Measurements from ENCODE around the gene UFSP1. TPM values are rescaled to one million over a fixed set of nuclear protein-coding genes. Genes with fewer than 3 reads are reported as not detected.

Gene UFSP1
- polyA plus RNA-seq, 6 donors from 2014 or later, result 0.34 to 2.5 (median 1.7) TPM; not detected in 1

DNA sequence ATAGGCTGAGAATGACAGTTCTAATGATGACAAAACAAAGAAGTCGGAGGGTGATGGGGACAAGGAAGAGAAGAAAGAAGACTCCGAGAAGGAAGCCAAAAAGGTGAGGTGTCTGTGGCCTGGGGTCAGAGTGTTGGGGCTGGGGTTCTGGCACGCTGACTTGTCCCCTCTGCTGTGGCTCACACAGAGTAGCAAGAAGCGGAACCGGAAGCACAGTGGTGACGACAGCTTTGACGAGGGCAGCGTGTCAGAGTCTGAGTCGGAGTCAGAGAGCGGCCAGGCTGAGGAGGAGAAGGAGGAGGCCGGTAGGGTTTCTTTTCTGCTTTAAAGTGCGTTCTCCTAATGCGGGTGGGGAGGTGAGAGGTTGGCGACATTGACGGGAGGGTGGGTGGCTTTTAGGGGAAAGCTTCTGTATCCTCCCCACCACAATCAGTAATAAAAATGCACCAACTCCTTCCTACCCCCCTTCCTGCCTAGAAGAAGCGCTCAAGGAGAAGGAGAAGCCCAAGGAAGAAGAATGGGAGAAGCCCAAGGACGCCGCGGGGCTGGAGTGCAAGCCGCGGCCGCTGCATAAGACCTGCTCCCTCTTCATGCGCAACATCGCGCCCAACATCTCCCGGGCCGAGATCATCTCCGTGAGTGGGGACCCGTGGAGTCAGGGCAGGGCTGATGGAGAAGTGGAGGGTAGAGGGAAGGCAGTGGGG, 4.6 kb downstream of the UFSP1 start:
- peak overlapping the region in 3 of 8 donors; percentile 37 to 70 (median 38) for H3K4me3 Mint-ChIP-seq
- peaks cover 16 to 65% of the 10 kb centered on the region in 2 donors for H3K36me3 Mint-ChIP-seq
- no peak for DNase-seq
- H3K9me3 Mint-ChIP-seq, result peaks cover 0 to 2% (median 0%) of the 10 kb centered on the region in 7 donors
- no peaks in the 10 kb centered on the region for H3K27me3 Mint-ChIP-seq
- ATAC-seq (ENCODE audit: low read depth in 2 of 2), result no peak
- peaks cover 53 to 69% (median 62%) of the 10 kb centered on the region in 3 donors for H3K4me1 Mint-ChIP-seq
- peak overlapping the region in 1 of 6 donors; percentile 88 for H3K27ac Mint-ChIP-seq

DNA sequence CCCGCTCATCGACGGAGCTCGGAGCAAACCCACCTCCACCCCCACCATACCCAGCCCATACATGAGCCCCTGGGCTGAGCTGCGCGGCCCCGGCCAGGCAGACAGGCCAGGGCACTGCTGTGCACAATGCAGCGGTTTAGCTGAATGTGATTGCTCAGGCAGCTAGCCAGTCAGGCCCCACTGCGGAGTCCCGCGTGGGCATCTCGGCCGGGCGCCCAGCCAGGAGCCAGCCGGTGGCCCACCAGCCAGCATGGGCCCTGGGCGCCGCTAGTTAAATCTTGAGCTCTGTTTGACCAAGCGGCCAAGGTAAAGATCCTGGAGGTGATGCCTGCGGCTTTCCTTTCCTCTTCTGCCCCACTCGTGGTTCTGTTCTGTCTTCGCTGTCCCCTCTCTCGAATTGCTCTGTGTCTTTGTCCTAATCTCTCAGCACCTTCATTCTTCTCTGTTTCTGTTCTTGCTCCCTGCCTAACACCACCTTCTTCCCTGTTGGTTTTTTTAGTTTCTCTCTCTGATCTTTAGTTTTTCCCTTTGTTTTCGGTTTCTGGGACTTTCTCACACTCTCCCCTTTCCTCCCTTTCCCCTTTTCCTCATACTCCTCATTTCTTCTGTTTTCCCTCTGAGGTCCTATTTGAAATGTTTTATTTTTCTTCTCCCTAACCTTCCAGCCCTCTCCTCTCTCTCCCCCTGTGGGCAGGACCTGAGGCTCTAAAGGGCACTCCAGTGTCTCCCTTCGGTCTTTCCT, 6.6 kb downstream of the UFSP1 start:
- Mint-ChIP-seq H3K27ac (peak overlapping the region in 2 of 6 donors; percentile 16 to 89), H3K27me3 (no peaks in the 10 kb centered on the region), H3K9me3 (peaks cover 0 to 2% (median 0%) of the 10 kb centered on the region in 7 donors), H3K4me3 (no peak overlapping the region), H3K36me3 (peaks cover 18 to 77% of the 10 kb centered on the region in 2 donors), H3K4me1 (peaks cover 61 to 79% (median 69%) of the 10 kb centered on the region in 3 donors)
- ATAC-seq (ENCODE audit: low read depth in 2 of 2) (no peak), DNase-seq (no peak)

DNA sequence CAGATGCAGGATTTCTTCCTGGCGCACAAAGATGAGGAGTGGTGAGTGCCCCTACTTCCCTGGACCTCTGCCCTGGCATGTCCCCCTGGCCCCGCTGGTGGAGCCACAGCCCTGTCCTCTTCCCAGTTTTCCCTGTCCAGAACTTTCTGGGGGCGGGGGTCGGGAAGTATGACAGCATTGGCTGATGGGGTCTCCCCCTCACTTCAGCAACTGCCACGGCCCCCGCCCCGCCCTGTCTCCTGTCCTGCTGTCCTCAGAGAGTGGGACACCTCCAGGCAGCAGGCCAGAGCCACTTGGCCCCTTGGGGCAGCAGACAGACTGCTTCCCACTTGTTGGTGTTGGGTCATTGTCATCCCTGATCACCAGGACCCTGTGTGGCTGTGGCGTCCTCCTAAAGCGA, 7.3 kb downstream of the UFSP1 start:
- peaks cover 14 to 69% of the 10 kb centered on the region in 2 donors for H3K36me3 Mint-ChIP-seq
- no peak for ATAC-seq (ENCODE audit: low read depth in 2 of 2)
- DNase-seq, result no peak
- H3K27ac Mint-ChIP-seq, result no peak overlapping the region
- H3K4me1 Mint-ChIP-seq, result peaks cover 58 to 75% (median 61%) of the 10 kb centered on the region in 3 donors
- peaks cover 0 to under 1% (median 0%) of the 10 kb centered on the region in 7 donors for H3K9me3 Mint-ChIP-seq
- no peaks in the 10 kb centered on the region for H3K27me3 Mint-ChIP-seq
- no peak overlapping the region for H3K4me3 Mint-ChIP-seq

DNA sequence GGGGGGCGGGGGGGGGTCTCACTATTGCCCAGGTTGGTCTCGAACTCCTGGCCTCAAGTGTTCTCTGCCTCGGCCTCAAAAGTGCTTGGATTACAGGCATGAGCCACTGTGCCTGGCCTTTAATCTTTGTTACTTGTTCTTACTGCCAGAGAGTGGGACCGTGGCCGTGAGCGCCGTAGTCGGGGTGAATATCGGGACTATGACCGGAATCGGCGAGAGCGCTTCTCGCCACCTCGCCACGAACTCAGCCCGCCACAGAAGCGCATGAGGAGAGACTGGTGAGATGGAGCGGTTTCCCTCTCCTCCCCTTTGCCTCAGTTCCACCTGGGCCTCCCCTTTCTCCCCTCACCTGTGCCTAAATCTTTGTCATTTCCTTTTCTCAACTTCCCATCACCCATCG, 8.4 kb downstream of the UFSP1 start:
- Mint-ChIP-seq H3K4me3 (no peak overlapping the region), H3K9me3 (no peaks in the 10 kb centered on the region), H3K4me1 (peaks cover 57 to 72% (median 59%) of the 10 kb centered on the region in 3 donors), H3K36me3 (peaks cover 14 to 66% of the 10 kb centered on the region in 2 donors), H3K27ac (no peak overlapping the region), H3K27me3 (no peaks in the 10 kb centered on the region)
- DNase-seq (no peak), ATAC-seq (ENCODE audit: low read depth in 2 of 2) (no peak)

DNA sequence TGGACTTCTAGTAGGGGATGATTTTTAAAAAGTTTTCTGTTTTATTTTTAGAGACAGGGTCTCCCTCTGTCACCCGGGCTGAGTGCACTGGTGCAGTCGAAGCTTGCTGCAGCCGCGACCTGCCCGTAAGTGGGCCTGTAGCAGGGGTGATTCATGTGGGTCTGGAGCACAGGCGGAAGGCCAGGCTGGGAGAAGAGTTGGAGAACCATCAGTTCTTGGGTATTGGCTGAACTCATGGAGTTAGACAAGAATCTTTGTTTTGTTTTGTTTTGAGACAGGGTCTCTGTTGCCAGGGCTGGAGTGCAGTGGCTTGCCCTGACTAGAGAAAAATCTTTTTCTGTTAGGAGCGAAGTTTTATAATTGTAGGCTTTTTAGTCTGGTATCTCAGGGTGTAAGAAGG, 8.9 kb downstream of the UFSP1 start:
- H3K9me3 Mint-ChIP-seq, result no peaks in the 10 kb centered on the region
- ATAC-seq (ENCODE audit: low read depth in 2 of 2), result no peak
- no peaks in the 10 kb centered on the region for H3K27me3 Mint-ChIP-seq
- H3K36me3 Mint-ChIP-seq, result peaks cover 10 to 61% of the 10 kb centered on the region in 2 donors
- peak overlapping the region in 2 of 6 donors; percentile 32 to 47 for H3K27ac Mint-ChIP-seq
- DNase-seq, result no peak
- peak overlapping the region in 2 of 8 donors; percentile 30 to 51 for H3K4me3 Mint-ChIP-seq
- peaks cover 55 to 70% (median 59%) of the 10 kb centered on the region in 3 donors for H3K4me1 Mint-ChIP-seq

DNA sequence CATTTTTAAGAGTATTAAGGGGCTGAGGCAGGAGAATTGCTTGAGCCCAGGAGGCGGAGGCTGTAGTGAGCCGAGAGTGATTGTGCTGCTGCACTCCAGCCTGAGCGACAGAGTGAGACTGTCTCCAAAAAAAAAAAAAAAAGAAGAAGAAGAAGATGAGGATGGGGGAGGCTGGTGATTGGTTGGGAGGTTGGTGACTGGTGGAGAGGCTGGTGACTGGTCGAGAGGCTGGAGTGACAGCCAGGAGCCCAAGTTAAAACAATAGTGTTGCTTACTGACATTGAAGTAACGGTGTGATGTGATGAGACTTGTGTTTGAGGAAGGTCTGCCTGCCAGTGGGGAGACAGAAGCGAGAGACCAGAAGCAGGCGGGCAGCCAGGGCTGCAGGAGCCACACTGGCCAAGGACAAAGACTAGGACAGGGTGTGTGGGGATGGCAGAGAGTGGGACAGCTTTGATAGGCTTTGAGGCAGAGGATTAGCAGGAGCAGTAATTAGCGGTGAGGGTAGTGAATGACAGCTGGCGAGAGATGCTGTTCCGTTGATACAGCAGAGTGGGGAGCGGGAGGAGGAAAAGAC, 9.7 kb downstream of the UFSP1 start:
- DNase-seq (no peak), ATAC-seq (ENCODE audit: low read depth in 2 of 2) (no peak)
- Mint-ChIP-seq H3K36me3 (peaks cover 8 to 56% of the 10 kb centered on the region in 2 donors), H3K27me3 (no peaks in the 10 kb centered on the region), H3K4me3 (no peak overlapping the region), H3K4me1 (peaks cover 54 to 66% (median 60%) of the 10 kb centered on the region in 3 donors), H3K27ac (peak overlapping the region in 3 of 6 donors; percentile 14 to 81 (median 73)), H3K9me3 (peaks cover 0 to 2% (median 0%) of the 10 kb centered on the region in 7 donors)

DNA sequence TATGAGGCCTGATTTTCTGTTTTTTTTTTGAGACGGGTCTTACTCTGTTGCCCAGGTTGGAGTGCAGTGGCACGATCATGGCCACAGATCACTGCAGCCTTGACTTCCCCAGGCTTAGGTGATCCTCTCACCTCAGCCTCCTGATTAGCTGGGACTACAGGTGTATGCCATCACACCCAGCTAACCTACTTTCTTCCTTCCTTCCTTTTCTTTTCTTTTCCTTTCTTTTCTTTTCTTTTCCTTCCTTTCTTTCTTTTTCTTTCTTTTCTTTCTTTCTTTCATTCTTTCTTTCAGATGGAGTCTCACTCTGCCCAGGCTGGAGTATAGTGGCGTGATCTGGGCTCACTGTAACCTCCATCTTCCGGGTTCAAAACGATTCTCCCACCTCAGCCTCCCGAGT, 10.8 kb downstream of the UFSP1 start:
- H3K36me3 Mint-ChIP-seq, result peaks cover 11 to 50% of the 10 kb centered on the region in 2 donors
- H3K4me1 Mint-ChIP-seq, result peaks cover 50 to 68% (median 61%) of the 10 kb centered on the region in 3 donors
- H3K27me3 Mint-ChIP-seq, result no peaks in the 10 kb centered on the region
- peak overlapping the region in 2 of 6 donors; percentile 67 to 92 for H3K27ac Mint-ChIP-seq
- H3K9me3 Mint-ChIP-seq, result peaks cover 0 to 5% (median 0%) of the 10 kb centered on the region in 7 donors
- H3K4me3 Mint-ChIP-seq, result peak overlapping the region in 4 of 8 donors; percentile 12 to 77 (median 58)
- no peak for DNase-seq
- no peak for ATAC-seq (ENCODE audit: low read depth in 2 of 2)

DNA sequence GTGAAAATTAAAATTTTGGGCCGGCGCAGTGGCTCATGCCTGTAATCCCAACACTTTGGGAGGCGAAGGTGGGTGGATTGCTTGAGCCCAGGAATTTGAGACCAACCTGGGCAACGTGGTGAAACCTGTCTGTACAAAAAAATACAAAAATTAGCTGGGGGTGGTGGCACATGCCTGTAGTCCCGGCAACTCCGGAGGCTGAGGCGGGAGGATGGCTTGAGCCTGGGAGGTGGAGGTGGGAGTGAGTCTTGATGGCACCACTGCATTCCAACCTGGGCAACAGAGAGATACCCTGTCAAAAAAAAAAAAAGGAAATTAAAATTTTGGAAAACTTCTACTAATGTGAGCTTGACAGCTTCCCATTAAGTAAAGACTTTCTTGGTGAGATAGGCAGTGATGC, 11.5 kb downstream of the UFSP1 start:
- peak overlapping the region in 3 of 8 donors; percentile 9 to 73 (median 50) for H3K4me3 Mint-ChIP-seq
- ATAC-seq (ENCODE audit: low read depth in 2 of 2) (no peak), DNase-seq (no peak)
- H3K4me1 Mint-ChIP-seq, result peaks cover 46 to 66% (median 56%) of the 10 kb centered on the region in 3 donors
- peak overlapping the region in 3 of 6 donors; percentile 53 to 85 (median 67) for H3K27ac Mint-ChIP-seq
- H3K36me3 Mint-ChIP-seq, result peaks cover 11 to 43% of the 10 kb centered on the region in 2 donors
- no peaks in the 10 kb centered on the region for H3K27me3 Mint-ChIP-seq
- H3K9me3 Mint-ChIP-seq, result peaks cover 0 to 5% (median 0%) of the 10 kb centered on the region in 7 donors

DNA sequence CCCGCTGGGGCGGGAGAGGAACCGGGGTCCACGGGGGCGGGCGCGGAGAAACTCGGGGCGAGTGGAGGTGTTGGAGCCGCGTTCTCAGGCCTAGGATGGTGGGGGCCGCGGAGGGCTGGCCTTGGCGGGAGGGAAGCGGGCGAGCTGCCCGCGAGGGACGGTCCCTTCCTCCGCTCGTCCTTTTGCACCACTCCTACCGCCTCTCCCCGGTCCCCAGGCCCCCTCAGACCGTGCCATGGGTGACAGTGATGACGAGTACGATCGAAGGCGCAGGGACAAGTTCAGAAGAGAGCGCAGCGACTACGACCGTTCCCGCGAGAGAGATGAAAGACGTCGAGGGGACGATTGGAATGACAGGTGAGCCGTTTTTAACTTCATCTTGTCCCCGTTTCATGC, 14.2 kb downstream of the UFSP1 start:
- Mint-ChIP-seq H3K9me3 (peaks cover 0 to 5% (median 0%) of the 10 kb centered on the region in 7 donors), H3K4me1 (peaks cover 37 to 61% (median 45%) of the 10 kb centered on the region in 3 donors), H3K27ac (peak overlapping the region; percentile 97 to 99 (median 98)), H3K4me3 (peak overlapping the region; percentile 97 to 99 (median 98)), H3K36me3 (peaks cover 11 to 31% of the 10 kb centered on the region in 2 donors), H3K27me3 (no peaks in the 10 kb centered on the region)
- DNase-seq (no peak), ATAC-seq (ENCODE audit: low read depth in 2 of 2) (peak; percentile 17 to 31)

DNA sequence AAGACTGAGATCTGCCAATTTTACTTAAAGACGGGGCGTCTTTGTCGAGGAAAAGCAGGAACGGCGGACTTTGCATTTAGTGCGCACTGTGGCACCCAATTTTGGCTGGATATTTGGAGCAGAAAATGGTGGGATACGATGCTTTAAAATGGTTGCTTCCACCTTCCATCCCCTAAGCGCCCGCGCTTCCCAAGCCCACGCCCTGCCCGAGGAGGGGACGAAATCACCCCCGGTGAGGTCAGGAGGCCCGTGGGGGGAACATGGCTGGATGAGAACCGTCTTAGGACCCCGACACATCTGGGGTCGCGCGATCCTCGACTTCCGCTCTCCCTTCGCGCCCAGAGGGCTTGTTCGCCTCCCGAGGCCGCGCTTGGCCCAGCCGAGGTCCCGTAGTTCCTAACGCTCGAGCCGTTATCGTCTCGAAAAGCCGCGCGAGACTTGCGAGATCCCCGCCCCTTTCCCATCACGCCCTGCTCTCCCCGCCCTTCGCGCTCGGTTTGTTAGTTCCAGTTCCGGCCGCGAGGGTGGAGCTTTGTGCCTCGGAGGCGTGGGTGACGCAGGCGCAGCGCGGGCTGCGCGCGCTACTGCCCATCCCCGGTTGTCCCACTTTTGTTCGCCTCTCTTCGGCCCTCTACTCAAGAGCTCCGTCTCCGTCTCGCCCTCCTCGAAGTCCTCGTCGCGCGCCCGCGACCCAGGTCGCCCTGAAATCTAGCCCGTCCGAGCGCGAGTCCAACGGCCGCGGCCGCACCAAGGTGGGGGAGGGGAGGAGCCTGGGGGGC, 14.7 kb downstream of the UFSP1 start, which contains the start of gene SRRT:
TSS of gene SRRT (plus strand) at position 527 of the 779 bp plus-strand sequence. CDS start 488 bp downstream, outside the sequence.
- DNase-seq, result peak; percentile 98
- Mint-ChIP-seq H3K27ac (peak within 1 kb of the TSS; percentile 97 to 99 (median 98)), H3K27me3 (no peaks in the 10 kb centered on the region), H3K36me3 (peaks cover 7 to 27% of the 10 kb centered on the region in 2 donors), H3K4me3 (peak within 1 kb of the TSS; percentile 97 to 99 (median 98)), H3K9me3 (peaks cover 0 to 5% (median 0%) of the 10 kb centered on the region in 7 donors), H3K4me1 (peaks cover 32 to 57% (median 39%) of the 10 kb centered on the region in 3 donors)
- ATAC-seq (ENCODE audit: low read depth in 2 of 2), result peak; percentile 93 to 94

DNA sequence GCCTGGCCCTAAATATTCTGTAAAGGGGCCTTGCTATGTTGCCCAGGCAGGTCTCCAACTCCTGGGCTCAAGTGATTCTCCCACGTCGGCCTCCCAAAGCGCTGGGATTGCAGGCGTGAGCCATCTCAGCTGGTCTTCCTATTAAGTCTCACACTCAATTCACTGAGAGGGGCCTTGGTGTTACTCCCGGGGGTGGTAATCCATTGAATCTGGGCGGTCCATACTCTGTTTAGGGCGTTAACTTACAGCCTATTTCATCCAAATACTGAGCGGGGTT, 15.3 kb downstream of the UFSP1 start:
- Mint-ChIP-seq H3K27ac (peak overlapping the region; percentile 97 to 99 (median 98)), H3K36me3 (peaks cover 6 to 23% of the 10 kb centered on the region in 2 donors), H3K9me3 (peaks cover 0 to 5% (median 0%) of the 10 kb centered on the region in 7 donors), H3K4me3 (peak overlapping the region; percentile 97 to 99 (median 98)), H3K27me3 (no peaks in the 10 kb centered on the region), H3K4me1 (peaks cover 29 to 52% (median 34%) of the 10 kb centered on the region in 3 donors)
- DNase-seq (no peak), ATAC-seq (ENCODE audit: low read depth in 2 of 2) (no peak)

DNA sequence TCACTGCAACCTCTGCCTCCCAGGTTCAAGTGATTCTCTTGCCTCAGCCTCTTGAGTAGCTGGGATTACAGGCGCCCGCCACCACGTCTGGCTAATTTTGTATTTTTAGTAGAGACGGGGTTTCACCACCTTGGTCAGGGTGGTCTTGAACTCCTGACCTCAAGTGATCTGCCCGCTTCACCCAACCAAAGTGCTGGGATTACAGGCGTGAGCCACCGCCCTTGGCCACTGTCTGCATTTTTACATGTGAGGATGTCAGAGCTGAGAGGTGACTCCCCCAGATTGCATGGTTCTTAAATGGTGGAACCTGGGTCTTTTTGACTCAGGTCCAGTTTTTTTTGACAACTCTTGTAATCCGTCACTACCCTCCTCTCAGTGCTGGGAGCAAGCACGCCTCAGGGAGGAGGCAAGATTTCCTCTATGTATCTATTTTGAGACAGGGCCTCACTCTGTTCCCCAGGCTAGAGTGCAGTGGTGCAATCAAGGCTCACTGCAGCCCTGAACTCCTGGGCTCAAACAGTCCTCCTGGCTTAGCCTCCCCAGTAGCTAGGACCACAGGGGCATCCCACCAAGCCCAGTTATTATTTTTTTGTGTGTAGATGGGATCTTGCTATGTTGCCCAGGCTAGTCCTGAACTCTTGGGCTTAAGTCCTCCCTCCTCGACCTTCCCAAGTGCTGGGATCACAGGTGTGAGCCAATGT, 15.8 kb downstream of the UFSP1 start:
- peaks cover 26 to 47% (median 30%) of the 10 kb centered on the region in 3 donors for H3K4me1 Mint-ChIP-seq
- H3K4me3 Mint-ChIP-seq, result peak overlapping the region; percentile 97 to 99 (median 98)
- H3K36me3 Mint-ChIP-seq, result peaks cover 6 to 19% of the 10 kb centered on the region in 2 donors
- H3K27ac Mint-ChIP-seq, result peak overlapping the region in 5 of 6 donors; percentile 59 to 99 (median 97)
- ATAC-seq (ENCODE audit: low read depth in 2 of 2) (no peak), DNase-seq (no peak)
- H3K9me3 Mint-ChIP-seq, result peaks cover 0 to 5% (median 0%) of the 10 kb centered on the region in 7 donors
- H3K27me3 Mint-ChIP-seq, result no peaks in the 10 kb centered on the region

Data from naive B cell (primary cell).